Ramos (cell line): ENCODE data around the gene AJUBA.
"Not testable (repeated sequence)": the region's sequence is repeated elsewhere in the genome, so short reads cannot be mapped to it uniquely, and the experiment has no call there.

Source experiments
- in situ Hi-C: fragments of 300-500 bp; cut with MboI; formaldehyde crosslinking; loops from one replicate; pipeline ENCODE4 v1.14.3; 2022; ENCODE audit warnings: low sequenced_read_pairs; ENCODE audit not compliant: unreplicated experiment

AJUBA gene

GRCh38 chr14:22962061-22962676, 20.2 kb downstream of the AJUBA start:
- in situ Hi-C loops = no loop called here

- in situ Hi-C loops = no loop called here
These were observed 26.4 kb downstream of the AJUBA start for GRCh38 chr14:22955702-22956569.

DNA sequence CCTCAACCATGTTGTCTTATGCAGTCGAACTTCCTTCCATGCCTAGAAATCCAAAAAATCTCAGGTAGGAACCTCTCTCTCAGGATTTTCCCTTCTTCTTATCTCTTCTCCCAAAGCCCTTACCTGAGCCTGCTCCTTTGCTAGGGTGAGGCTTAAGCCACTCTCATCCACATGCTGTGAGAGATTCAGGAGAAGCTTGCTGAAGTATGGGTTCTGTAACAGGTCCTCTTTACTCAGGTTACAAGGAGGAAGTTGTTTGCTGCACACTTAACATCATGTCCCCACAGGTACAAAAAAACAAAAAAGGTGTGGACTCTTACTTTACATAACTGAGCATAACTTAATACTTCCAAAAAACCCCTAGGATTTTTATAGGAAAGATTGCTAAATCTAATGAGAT, 29.9 kb downstream of the AJUBA start:
- in situ Hi-C loops = no loop called here

DNA sequence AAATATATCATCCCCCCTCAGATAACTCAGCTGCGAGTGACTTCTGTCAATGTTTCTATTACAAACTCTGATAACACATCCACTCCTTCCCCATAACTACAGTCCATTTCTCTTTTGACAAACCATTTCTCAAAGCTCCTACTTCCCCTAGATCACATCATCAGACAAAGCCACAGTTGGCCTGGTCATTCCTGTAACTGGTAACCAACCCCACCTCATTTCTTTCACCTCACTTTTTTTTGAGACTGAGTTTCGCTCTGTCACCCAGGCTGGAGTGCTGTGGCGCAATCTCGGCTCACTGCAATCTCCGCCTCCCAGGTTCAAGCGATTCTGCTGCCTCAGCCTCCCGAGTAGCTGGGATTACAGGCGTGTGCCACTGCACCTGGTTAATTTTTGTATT, 30.6 kb downstream of the AJUBA start:
- in situ Hi-C loops = not testable (repeated sequence)

DNA sequence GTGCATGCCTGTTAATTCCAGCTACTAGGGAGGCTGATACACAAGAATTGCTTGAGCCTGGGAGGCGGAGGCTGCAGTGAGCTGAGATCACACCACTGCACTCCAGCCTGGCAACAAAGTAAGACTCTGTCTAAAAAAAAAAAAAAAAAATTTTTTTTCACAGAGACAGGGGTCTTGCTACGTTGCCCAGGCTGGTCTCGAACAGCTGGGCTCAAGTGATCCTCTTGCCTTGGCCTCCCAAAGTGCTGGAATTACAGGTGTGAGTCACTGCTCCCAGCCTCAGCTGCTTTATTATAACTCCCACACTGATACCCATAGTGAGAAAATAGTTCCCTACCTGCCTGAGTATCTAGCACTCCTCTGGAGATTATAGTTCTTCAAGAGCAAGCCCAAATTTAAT, 36.7 kb downstream of the AJUBA start:
- in situ Hi-C loops = no loop called here

DNA sequence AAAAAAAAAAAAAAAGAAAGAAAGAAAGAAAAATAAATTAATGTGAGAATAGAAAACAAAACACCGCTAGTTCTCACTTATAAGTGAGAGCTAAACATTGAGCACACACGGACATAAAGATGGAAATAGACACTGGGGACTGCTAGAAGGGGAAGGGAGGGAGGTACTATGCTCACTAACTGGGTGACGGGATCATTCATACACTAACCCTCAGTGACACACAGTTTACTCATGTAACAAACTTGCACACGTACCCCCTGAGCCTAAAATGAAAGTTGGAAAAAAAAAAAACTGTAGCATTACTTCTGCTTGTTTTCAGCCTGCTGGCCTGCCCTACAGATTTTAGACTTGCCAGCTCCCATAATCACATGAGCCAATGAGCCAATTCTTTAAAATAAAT, 42.7 kb downstream of the AJUBA start:
- in situ Hi-C loops = no loop called here

DNA sequence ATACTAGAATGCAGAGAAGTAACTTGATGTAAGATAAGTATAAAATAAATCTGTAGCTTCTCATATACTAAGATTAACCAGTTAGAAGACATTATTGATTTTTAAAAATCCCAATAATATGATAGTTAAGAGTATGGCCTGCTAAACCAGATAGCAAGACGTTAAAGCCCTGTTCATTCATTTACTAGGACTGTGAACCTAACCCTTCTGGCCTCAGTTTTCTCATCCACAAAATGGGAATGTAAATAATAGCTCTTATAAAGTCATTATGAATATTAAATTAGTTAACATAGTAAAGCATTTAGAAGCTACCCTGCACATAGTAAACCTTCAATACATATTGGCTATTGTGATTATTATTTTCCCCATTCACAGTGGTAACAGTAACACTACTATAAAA, 47.2 kb downstream of the AJUBA start:
- in situ Hi-C loops = no loop called here

- in situ Hi-C loops = no loop called here
These were observed 50.2 kb downstream of the AJUBA start for GRCh38 chr14:22932146-22932545.

DNA sequence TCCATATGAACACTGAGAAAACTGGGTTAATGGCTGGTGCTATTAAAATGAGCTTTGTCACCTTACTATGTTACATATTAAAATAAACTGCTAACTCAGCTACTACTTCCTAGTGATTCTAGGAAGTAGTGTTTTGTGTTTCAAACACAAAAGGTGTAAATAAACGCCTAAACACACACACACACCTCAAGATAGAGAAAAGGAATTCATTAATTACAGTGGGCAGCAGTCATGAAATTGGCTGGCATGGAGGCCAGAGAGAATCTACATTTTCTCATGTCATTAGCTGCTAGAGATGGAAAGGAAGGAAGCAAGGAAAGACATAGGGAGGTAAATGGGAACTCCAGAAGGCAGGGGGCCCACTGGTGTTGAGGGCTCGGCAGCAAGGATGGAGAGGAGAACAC, 52.4 kb downstream of the AJUBA start:
- in situ Hi-C loops = no loop called here

GRCh38 chr14:22929104-22929960, 53.0 kb downstream of the AJUBA start, which contains the start of gene PRMT5:
TSS of gene PRMT5 (minus strand) at chr14:22929376. CDS start at chr14:22929361, 15 bp downstream.
- in situ Hi-C loops = no loop called here

DNA sequence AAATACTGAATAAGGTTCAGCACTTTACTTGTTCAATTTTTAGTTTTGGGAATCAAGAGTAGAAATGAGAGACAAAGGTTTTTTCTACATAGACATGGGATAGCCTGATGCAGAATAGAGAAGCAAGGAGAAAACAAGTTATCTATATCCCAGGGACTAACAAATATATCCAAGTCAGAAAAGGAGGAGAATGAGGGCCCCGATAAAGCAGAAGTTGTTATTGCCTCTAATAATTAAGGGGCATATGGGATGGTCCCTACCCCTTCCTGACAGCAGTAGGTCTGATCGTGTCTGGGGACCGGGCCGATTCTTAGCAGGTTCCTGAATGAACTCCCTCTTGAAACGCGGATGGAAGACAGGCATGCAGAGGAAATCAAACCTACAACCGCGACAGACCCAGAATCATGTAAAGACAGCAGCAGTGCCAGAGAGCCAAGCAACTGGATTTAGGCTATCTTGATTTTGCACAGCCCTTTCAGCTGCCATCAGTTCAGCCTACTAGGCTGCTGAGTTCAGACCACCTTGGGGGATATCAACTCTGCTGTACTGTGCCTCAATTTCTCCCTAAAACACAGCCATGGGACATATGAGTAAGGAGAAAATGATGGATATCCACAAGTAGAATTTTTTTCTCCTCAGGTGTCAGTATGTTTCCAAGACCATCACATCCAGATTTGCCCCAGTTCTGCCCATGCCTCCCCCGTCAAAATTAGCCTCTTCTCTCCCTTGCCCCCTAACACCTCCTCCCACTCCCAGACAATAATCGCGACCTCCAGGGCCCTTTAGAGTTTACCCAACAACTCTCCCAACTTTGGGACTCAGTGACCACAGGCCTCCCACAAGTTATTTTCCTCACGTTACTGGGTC, 53.9 kb downstream of the AJUBA start:
- in situ Hi-C loops = no loop called here

GRCh38 chr14:22926316-22926715, 56.0 kb downstream of the AJUBA start:
- in situ Hi-C loops = no loop called here

DNA sequence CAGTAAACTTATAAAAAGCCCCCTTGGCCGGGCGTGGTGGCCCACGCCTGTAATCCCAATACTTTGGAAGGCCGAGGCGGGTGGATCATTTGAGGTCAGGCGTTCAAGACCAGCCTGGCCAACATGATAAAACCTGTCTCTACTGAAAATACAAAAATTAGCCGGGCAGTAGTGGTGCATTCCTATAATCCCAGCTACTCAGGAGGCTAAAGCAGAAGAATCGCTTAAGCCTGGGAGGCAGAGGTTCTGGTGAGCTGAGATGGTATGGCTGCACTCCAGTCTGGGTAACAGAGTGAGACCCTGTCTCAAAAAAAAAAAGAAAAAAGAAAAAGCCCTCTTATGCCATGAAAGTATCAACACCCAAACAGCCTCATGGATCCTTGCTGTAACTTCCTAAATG, 56.8 kb downstream of the AJUBA start:
- in situ Hi-C loops = no loop called here

DNA sequence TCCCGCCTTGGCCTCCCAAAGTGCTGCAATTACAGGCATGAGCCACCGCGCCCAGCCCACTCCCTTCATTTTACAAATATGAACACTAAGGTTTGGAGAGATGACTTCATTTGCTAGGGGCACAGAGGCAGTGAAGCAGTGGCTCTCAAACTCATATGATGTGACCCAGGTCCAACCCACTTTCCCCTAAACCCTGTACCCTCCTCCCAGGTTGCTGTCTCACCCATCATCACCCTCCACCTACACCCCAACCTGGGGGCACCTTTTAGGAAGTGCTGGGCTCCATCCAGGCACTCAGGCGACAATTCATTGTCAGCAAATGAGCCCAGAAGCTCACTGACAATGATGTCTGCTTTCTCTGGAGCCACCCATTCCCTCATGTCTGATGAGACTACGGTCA, 58.6 kb downstream of the AJUBA start:
- in situ Hi-C loops = no loop called here

- in situ Hi-C loops = no loop called here
These were observed 60.1 kb downstream of the AJUBA start for GRCh38 chr14:22922294-22922693.
